KMS-11 (cell line): ENCODE data around the gene NEK11.

Source experiments
- H2AFZ ChIP-seq: fragments of 200-600 bp; sonication (generic); 2 replicates; pipeline ENCODE4 v1.6.1; 2016; ENCODE audit warnings: antibody characterized with exemption, mixed run types, low read depth
- H3K27ac ChIP-seq: fragments of 200-600 bp; sonication (generic); 2 replicates; pipeline ENCODE4 v1.6.1; 2016; ENCODE audit warnings: mild to moderate bottlenecking, mixed run types
- H3K27me3 ChIP-seq: fragments of 200-600 bp; sonication (generic); 2 replicates; pipeline ENCODE4 v1.6.1; 2017; ENCODE audit warnings: mild to moderate bottlenecking, low read depth, mixed run types, moderate library complexity; ENCODE audit not compliant: insufficient read depth
- H3K36me3 ChIP-seq: fragments of 200-600 bp; sonication (generic); 2 replicates; pipeline ENCODE4 v1.6.1; 2017; ENCODE audit warnings: mild to moderate bottlenecking, mixed run types; ENCODE audit not compliant: insufficient read depth
- H3K4me1 ChIP-seq: fragments of 200-600 bp; sonication (generic); 2 replicates; pipeline ENCODE4 v1.6.1; 2016; ENCODE audit warnings: mild to moderate bottlenecking, low read depth, mixed run types; ENCODE audit not compliant: poor library complexity, severe bottlenecking
- H3K4me2 ChIP-seq: fragments of 200-600 bp; sonication (generic); 2 replicates; pipeline ENCODE4 v1.7.0; 2016; ENCODE audit warnings: mild to moderate bottlenecking, mixed run types
- H3K4me3 ChIP-seq: fragments of 200-600 bp; sonication (generic); IDR thresholded peaks from 2 replicates; pipeline ENCODE4 v1.6.1; 2017; ENCODE audit warnings: low read depth, low read length, mixed read lengths; ENCODE audit not compliant: insufficient read depth
- H3K79me2 ChIP-seq: fragments of 200-600 bp; sonication (generic); 2 replicates; pipeline ENCODE4 v1.6.1; 2016; ENCODE audit warnings: low read depth, mixed run types; ENCODE audit not compliant: insufficient read depth
- H3K9ac ChIP-seq: fragments of 200-600 bp; sonication (generic); 2 replicates; pipeline ENCODE4 v1.6.1; 2016; ENCODE audit warnings: mild to moderate bottlenecking, mixed run types
- H4K20me1 ChIP-seq: fragments of 200-600 bp; sonication (generic); 2 replicates; pipeline ENCODE4 v1.6.1; 2016; ENCODE audit warnings: mild to moderate bottlenecking, mixed run types; ENCODE audit not compliant: insufficient read depth
- TF ChIP-seq, protein P1 (sequence below): fragments of 200-600 bp; sonication (generic); conservative IDR thresholded peaks from 2 replicates; pipeline ENCODE4 v1.6.1; 2017; ENCODE audit warnings: low read depth, mild to moderate bottlenecking, antibody characterized with exemption, low read length, moderate library complexity, mixed read lengths

NEK11 gene

GRCh38 chr3:131361464-131362421 is 335.1 kb downstream of the NEK11 start:
- Histone ChIP-seq H3K4me3 (no peak overlapping the region), H3K36me3 (no peaks in the 10 kb centered on the region), H2AFZ (no peak overlapping the region), H3K27me3 (no peaks in the 10 kb centered on the region), H3K9ac (no peak overlapping the region), H3K4me1 (no peaks in the 10 kb centered on the region), H3K4me2 (no peak overlapping the region), H3K27ac (no peak overlapping the region), H3K79me2 (no peaks in the 10 kb centered on the region), H4K20me1 (no peaks in the 10 kb centered on the region)
- TF ChIP-seq, protein P1, sequence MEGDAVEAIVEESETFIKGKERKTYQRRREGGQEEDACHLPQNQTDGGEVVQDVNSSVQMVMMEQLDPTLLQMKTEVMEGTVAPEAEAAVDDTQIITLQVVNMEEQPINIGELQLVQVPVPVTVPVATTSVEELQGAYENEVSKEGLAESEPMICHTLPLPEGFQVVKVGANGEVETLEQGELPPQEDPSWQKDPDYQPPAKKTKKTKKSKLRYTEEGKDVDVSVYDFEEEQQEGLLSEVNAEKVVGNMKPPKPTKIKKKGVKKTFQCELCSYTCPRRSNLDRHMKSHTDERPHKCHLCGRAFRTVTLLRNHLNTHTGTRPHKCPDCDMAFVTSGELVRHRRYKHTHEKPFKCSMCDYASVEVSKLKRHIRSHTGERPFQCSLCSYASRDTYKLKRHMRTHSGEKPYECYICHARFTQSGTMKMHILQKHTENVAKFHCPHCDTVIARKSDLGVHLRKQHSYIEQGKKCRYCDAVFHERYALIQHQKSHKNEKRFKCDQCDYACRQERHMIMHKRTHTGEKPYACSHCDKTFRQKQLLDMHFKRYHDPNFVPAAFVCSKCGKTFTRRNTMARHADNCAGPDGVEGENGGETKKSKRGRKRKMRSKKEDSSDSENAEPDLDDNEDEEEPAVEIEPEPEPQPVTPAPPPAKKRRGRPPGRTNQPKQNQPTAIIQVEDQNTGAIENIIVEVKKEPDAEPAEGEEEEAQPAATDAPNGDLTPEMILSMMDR: no peak

- TF ChIP-seq, protein P1: no peak
- no peak overlapping the region for H3K27ac ChIP-seq
- no peaks in the 10 kb centered on the region for H3K79me2 ChIP-seq
- no peak overlapping the region for H3K9ac ChIP-seq
- H3K4me1 ChIP-seq: no peaks in the 10 kb centered on the region
- H3K27me3 ChIP-seq: no peaks in the 10 kb centered on the region
- H2AFZ ChIP-seq: no peak overlapping the region
- H4K20me1 ChIP-seq: no peaks in the 10 kb centered on the region
- H3K36me3 ChIP-seq: no peaks in the 10 kb centered on the region
- no peak overlapping the region for H3K4me3 ChIP-seq
- H3K4me2 ChIP-seq: no peak overlapping the region
Observed at GRCh38 chr3:131363275-131363674, 336.6 kb downstream of the NEK11 start.

DNA sequence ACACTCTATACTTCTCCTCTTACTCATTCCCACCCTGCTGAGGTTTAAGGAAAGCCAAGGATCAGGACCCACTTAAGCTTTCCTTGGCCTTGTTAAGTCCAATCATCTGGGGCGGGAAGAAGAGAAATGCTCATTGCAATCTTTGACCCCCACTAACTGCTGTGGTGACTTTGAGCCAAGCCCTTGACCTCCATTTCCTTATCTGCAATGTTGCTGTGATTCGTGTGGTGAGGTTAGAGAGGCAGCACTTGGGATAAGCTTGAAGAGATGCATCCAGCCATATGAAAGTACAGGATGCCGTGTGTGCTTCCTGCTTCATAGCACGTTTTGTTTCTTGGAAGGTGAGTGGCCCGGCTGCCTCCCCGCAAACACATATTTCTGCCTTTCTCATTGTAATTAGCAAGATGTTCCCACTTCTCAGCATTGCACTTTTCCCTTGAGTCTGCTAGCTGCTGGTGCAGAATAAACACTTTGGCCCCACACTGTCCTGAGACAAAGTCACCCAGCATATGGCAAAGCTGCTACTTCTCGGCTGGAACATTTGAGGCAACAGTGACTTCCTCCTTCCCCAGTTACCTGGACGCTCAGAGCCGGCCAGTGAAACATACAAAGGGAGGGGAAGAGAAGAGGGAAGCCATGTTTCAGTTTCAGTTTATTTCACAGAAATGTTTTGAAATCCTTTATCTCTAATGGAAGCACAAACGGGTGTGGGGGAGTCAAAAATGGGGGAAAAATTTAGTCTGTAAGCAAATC is 344.4 kb downstream of the NEK11 start:
- no peak overlapping the region for H2AFZ ChIP-seq
- no peaks in the 10 kb centered on the region for H4K20me1 ChIP-seq
- H3K79me2 ChIP-seq: no peaks in the 10 kb centered on the region
- H3K4me2 ChIP-seq: no peak overlapping the region
- no peaks in the 10 kb centered on the region for H3K4me1 ChIP-seq
- no peak overlapping the region for H3K27ac ChIP-seq
- TF ChIP-seq, protein P1: no peak
- no peak overlapping the region for H3K4me3 ChIP-seq
- no peak overlapping the region for H3K9ac ChIP-seq
- H3K36me3 ChIP-seq: no peaks in the 10 kb centered on the region
- H3K27me3 ChIP-seq: no peaks in the 10 kb centered on the region

- TF ChIP-seq, protein P1: no peak
- no peak overlapping the region for H2AFZ ChIP-seq
- no peak overlapping the region for H3K4me2 ChIP-seq
Observed at GRCh38 chr3:131371688-131372066, 345.0 kb downstream of the NEK11 start.

More at GRCh38 chr3:131371688-131372066, 345.0 kb downstream of the NEK11 start:
- no peaks in the 10 kb centered on the region for H3K4me1 ChIP-seq
- H3K4me3 ChIP-seq: no peak overlapping the region
- H3K27ac ChIP-seq: no peak overlapping the region
- H3K27me3 ChIP-seq: no peaks in the 10 kb centered on the region
- H3K36me3 ChIP-seq: no peaks in the 10 kb centered on the region
- H3K9ac ChIP-seq: no peak overlapping the region
- H4K20me1 ChIP-seq: no peaks in the 10 kb centered on the region
- no peaks in the 10 kb centered on the region for H3K79me2 ChIP-seq
